Measurements from ENCODE around the gene SDHAF2. TPM values are rescaled to one million over a fixed set of nuclear protein-coding genes. Genes with fewer than 3 reads are reported as not detected.

The SDHAF2 gene
- total and polyA plus RNA-seq, 2 of the 4 experiments (the other 2 are of a cell fraction): 50.4 to 91.1 TPM

- Histone ChIP-seq H3K36me3 (ENCODE audit: control insufficient read depth, insufficient read depth, low read length) (peaks cover 47% of the 10 kb centered on the region), H3K56ac (ENCODE audit: extremely low read depth, insufficient read depth, low read length) (no peak overlapping the region), H2AFZ (replicated peaks; ENCODE audit: low read length, poor library complexity) (no peak overlapping the region), H3K23ac (ENCODE audit: low read depth, low read length) (no peak overlapping the region), H2BK5ac (ENCODE audit: low read depth, low read length, poor library complexity, severe bottlenecking) (no peak overlapping the region), H2AK9ac (replicated peaks; ENCODE audit: low read depth, low read length, poor library complexity) (no peak overlapping the region), H3K4me3 (ENCODE audit: insufficient read depth, low read depth, low read length) (no peak overlapping the region), H3K4me1 (ENCODE audit: control insufficient read depth, insufficient read depth, low read length) (no peaks in the 10 kb centered on the region), H2AK5ac (ENCODE audit: low read depth, low read length) (no peak overlapping the region), H2BK120ac (ENCODE audit: low read depth, low read length) (no peak overlapping the region), H3K27me3 (ENCODE audit: control insufficient read depth, insufficient read depth, low read length) (no peaks in the 10 kb centered on the region), H3K27ac (ENCODE audit: insufficient read depth, low read length) (no peak overlapping the region), H3K18ac (ENCODE audit: low read depth, low read length) (no peak overlapping the region), H3K14ac (replicated peaks; ENCODE audit: low read depth, low read length) (no peak overlapping the region), H3K9me1 (ENCODE audit: insufficient read depth, low read length) (0 out of 2 replicates have a peak, but pooled peaks cover 4% of the 10 kb centered on the region), H4K20me1 (ENCODE audit: insufficient read depth, low read length) (0 out of 2 replicates have a peak, but pooled peaks cover 5% of the 10 kb centered on the region), H4K5ac (ENCODE audit: low read depth, low read length) (no peak overlapping the region), H3K9ac (ENCODE audit: low read depth, low read length) (no peak overlapping the region), H3K4ac (ENCODE audit: low read depth, low read length) (no peak overlapping the region), H4K8ac (ENCODE audit: low read depth in 2 of 2, low read length in 2 of 2) (no peak overlapping the region), H2BK15ac (ENCODE audit: low read depth, low read length) (no peak overlapping the region), H2BK20ac (ENCODE audit: low read depth, low read length) (no peak overlapping the region), H3K4me2 (ENCODE audit: low read depth, low read length) (no peak overlapping the region), H4K91ac (ENCODE audit: insufficient read depth, low read depth, low read length) (no peak overlapping the region), H3K9me3 (ENCODE audit: control insufficient read depth, insufficient read depth, low read length) (no peaks in the 10 kb centered on the region), H3K79me1 (ENCODE audit: low read depth in 1 of 2, low read length in 2 of 2) (peaks cover 12 to 24% of the 10 kb centered on the region in 2 experiments)
- BruUV-seq (replicated peaks): no TSS peak
- no CpG with 5 or more reads among the region's 1 CpG for WGBS, 2 experiments (ENCODE audit: extremely low coverage in 2 of 2, insufficient read length in 1 of 2)
- in situ Hi-C loops (cut with MboI; ENCODE audit: low sequenced_read_pairs): no loop called here
- POLR2A ChIA-PET (ENCODE audit: unreplicated experiment): no interaction called here
- ATAC-seq (ENCODE audit: low read depth) (no peak), DNase-seq (no peak)
- intact Hi-C loops (cut with micrococcal nuclease): loop anchor here (5.0 kb wide), 1 partner anchor 81 kb away; no protein-coding TSS in a partner anchor
- TF ChIP-seq RAD21 (IDR thresholded peaks at IDR 0.05; ENCODE audit: low read length): no peak
- TF ChIP-seq CEBPB (IDR thresholded peaks at IDR 0.05; ENCODE audit: low read depth, low read length): no peak
- TF ChIP-seq NFE2L2 (IDR thresholded peaks at IDR 0.05; ENCODE audit: low read depth, low read length): no peak
- no peak for TF ChIP-seq CHD1 (IDR thresholded peaks at IDR 0.05; ENCODE audit: low read depth, low read length)
- TF ChIP-seq MAFK (IDR thresholded peaks at IDR 0.05; ENCODE audit: low read depth, low read length): no peak
- no peak for TF ChIP-seq RCOR1 (IDR thresholded peaks at IDR 0.05; ENCODE audit: insufficient replicate concordance, low read length)
- no peak for TF ChIP-seq RFX5 (IDR thresholded peaks at IDR 0.05; ENCODE audit: low read depth, low read length)
- TF ChIP-seq POLR2A (IDR thresholded peaks at IDR 0.05; ENCODE audit: low read depth, low read length): no peak
- CTCF ChIA-PET: interaction anchor here (2.7 kb wide), 1 partner anchor 11 kb away, joined by 10 read pairs; the partner anchor contains the start of gene TMEM216
- dilution Hi-C loops (cut with HindIII; ENCODE audit: low sequenced_read_pairs, unreplicated experiment): no loop called here
These were observed 26.3 kb upstream of the SDHAF2 start for GRCh38 chr11:61403658-61404057.
